HUDEP-2 (cell line): ENCODE measurements around the gene LHX6.

Experiments used
- DNase-seq, 76 experiments: peaks; one replicate each; lab custom pipeline; 2025; ENCODE audit not compliant: unreplicated experiment in 76 of 76; lab: John Stamatoyannopoulos, UW

LHX6 gene

DNA sequence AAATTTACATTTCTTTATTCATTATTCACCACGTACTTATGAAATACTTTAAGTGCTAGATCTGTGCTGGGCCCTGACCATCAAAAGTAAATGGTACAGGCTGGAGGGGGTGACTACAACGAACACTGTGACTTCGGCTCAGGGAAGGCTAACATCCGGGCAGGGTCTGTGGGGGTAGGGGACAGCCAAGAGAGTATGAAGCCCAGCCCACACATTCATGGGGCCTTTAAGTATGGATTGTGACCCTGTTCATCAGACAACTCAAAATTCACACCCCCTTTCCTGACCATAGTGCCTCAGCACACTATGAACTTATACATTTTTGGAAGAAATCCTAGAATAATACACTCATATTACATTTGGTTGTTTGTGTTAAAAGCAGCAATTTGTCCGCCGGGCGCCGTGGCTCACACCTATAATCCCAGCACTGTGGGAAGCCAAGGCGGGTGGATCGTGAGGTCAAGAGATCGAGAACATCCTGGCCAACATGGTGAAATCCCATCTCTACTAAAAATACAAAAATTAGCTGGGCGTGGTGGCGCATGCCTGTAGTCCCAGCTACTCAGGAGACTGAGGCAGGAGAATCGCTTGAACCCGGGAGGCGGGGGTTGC lies 35.7 kb downstream of the LHX6 start:
- no peak for DNase-seq

DNA sequence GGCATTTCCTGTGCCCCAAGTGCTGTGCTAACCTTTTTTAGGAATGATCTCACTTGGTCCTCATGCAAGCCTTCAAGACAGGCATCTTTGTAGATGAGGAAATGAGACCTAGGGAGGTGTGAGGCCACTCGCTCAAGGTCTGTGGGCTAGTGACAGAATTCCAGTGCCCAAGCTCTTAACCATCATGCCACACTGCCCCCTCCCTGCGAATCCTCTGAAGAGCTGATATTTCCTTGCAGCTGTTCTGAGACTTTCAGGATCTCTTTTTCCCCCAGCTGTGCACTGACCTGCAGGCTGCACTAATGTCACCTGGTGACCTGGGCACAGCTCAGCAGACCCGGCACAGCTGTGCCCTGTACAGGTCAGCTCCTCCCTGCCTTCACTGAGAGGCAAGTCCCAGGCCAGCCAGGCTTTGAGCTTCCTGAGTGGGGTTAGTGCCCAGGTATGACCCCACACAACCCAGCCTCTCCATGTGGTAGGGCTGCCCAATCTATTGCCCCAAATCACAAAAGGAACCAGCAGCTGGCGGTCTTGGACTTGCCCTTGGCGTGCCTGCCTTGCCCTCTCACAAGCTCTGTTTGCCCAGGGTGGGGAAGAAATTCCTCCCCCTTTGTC lies 36.4 kb downstream of the LHX6 start:
- DNase-seq: peak in 12 of 76 experiments; percentile 4 to 48 (median 18)

DNA sequence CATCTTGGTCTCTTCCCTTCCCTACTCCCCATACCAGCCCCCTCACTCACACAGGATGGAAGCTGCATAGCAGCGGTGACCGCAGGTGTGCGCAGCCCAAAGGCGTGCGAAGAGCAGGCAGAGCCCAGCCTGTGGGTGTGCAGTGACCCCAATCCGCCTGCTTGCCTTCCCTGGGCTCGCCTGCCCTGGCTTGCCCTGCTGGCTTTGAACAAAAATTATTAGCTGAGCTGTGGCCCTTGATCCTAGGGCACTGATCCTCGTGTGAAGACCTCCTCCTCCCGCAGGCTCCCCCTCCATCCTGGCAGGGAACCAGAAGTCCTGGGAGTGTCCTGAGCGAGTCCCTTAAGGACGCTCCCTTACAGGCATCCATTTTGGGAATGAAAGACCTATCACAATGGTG lies 37.2 kb downstream of the LHX6 start:
- no peak for DNase-seq

DNA sequence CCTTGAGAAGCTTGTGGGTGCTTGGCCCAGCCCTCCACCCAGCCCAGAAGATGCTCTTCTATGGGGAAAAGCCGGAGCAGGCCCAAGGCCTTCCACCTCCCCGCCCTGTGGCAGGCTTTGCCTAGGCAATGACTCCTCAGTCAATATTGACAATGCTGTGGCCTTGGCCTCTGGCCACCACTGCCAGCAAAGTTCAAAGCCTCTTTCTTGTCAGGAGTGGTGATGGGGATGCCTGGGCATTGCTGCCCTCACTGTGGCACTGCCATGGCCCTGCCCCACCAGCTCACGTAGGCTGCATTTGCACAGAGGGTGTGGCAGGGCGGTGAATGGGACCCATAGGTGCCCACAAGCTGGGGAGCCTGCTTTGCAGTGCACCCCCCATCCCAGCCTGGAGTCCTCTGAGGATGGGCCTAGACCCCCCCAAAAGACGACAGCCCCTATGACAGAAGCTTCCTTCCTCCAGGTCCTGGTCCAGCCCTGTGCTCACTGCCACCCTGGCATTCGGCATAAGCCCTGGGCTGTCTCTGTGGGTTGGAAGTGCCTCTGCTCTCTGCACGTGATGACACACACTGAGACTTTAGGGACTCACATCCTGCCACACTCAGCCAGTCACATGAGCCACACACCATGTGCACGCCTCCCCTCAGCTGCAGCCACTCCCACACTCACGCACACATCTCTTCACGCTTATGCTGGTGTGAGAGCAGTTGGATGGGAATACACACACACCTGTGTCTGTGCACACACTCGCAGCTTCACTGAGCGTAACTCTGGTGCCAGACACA lies 38.0 kb downstream of the LHX6 start:
- DNase-seq: no peak

DNA sequence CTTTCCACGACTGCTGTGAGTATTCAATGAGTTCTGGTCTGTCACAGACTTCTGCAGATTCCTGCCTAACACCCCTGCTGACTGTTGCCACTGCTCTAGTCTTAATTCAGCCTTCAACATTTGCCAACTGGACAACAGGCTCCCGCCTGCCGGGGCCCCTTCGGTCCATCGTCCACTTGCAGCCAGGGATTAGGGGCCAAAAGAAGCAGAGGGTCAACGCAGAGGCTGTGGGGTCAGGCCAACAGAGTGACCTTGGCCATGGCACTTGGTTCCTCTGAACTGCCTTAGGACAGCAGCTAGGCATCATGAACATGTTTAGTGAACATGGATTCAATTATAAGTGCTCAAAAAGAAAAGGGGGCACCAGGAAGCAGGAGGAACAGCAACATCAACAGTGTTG lies 40.4 kb downstream of the LHX6 start:
- no peak for DNase-seq

DNA sequence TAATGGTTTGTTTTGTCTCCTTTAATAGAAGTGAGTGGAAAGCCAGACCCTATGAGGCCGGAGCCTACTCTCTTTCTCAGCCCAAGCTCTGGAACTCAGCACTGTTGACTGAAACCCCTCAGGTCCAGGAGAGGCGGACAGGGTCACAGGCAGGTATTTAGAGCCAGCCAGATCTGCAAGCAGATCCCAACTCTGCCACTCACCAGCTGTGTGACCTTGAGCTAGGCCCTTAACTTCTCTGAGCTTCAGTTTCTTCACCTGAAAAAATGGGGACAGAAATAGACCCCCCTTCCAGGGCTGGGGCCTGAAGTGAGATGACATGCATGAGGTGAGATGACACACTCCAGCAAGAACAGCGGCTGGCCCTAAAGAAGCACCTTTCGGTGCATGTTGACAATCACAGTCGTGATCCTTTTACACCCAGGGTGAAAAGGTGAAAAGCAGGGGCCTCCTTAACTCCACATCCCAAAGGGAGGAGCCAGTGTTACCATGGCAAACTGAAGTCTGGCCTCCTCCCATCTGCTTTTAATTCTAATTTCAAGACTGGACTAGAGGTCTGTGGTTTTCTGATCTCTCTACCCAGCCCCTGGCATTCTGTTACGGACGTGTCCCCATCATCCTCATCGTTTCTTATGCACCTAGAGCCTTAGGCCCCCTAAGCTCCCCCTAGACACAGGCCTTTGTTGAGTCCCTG lies 41.8 kb downstream of the LHX6 start:
- DNase-seq: no peak

DNA sequence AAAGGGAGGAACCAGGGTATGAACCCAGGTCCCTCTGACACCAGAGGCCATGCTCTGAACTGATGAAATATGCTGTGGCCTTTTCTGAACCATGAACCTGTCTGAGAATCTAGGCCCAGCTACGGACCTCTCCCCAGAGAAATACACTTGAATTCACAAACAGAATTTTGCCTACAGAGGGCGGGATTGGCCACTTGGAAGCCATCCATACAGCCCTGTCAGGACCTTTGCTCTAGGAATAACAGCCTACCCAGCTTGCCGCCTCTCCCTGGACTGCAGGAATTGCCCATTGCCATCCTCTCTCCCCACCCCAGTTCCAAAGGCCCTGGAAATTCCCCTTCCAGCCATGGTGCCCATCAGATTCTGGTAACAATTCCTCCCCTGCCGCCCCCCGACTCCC lies 42.5 kb downstream of the LHX6 start:
- peak in 1 of 76 experiments; percentile 4 for DNase-seq

DNA sequence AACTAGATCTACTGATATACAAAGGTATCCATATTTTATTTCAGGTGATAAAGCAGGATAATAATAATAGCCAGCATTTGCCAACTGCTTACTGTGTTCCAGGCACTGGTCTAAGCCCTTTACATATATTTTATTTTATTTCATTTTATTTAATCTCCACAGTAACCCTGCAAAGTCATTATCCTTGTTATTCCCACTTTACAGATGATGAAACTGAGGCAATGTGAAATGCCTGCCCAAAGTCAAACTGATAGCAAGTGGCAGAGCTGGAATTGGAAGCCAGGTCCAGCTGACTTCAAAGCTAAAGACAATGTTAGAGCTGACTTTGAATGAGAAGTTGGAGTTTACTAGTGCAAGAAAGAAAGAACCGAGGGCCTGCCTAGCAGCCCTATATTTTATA lies 44.2 kb downstream of the LHX6 start:
- DNase-seq: no peak

DNA sequence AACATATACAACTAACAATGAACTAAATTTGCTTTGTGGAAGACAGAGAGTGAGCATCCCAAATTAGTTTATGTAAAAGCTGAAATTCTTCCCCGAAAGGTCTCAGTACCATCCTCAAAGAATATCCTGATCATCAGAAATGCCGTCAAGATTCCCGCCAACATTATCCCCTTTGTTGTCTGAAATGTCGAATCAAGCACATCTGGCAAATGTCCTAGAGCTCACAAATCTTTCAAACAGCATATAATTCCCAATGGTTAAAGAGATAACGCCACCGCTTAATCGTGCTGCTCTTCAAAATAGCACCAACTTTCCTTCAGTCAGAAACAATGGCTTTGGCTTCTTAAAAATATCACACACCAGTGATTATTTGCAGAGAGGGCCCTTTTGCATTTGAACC lies 45.3 kb downstream of the LHX6 start:
- no peak for DNase-seq

DNA sequence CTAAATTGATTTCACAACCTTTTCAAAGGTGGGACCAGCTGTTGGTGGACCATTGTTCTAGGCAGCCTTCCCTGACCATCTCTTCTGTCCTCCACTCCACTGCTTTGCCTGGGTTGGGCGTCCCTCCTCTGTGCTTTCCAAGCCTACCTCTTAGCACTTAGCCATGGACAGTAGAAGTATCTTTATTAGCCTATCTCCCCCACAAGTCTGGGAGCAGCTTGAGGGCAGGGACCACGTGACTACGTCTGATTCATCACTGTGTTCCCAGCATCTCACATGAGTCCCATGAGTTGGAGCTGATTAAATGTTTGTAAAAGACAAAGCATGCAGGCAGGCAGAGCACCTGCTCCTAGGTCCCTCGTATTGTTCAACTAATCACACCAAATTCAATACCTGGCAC lies 48.1 kb downstream of the LHX6 start:
- peak in 60 of 76 experiments; percentile 3 to 67 (median 40) for DNase-seq

DNA sequence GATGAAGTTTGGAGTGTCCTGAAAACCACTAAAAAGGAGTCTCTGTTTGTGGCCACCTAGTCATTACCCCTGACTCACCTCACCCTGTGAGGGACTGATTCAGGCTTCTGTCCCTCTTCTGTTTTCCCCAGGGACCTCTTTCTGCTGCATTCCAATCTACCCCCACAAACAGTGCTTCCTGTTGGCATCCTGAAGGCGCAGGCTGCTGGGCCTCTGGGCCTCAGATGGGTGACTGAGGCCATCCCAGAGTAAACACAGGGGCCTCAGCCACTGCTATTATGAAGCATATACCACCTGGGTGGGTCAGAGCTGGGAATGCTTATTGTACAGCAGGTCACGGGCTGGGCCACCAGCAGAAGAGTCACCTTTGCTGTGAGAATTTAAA lies 49.1 kb downstream of the LHX6 start:
- no peak for DNase-seq

DNA sequence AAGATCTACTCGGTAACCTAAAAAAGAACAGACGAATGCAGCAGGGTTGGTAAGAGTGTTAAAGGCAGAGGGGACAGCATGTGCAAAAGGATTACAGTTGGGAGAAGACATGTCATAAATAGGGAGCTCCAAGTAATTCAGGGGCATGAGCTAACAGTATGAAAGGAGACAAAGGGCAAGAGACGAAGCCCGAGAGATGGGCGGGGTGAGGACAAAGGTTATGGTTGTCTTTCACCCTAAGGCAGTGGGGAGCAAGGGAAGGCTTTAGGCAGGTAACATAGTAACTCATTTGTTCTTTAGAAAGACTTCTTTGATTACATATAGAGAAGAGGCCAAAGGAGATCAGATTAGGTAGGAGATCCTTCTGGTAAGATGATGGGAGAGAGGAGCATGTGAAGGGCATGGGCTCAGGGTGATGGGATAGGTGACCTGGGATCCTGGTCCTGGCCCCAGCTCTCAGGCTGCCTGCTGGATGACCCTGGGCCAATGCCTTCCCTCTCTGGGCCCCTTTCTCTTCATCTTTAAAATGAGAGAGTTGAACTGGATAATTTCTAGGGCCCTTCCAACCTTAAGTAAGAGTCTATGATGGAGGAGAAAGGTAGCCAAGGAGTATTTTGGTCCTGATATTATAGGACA lies 49.6 kb downstream of the LHX6 start:
- DNase-seq: no peak

DNA sequence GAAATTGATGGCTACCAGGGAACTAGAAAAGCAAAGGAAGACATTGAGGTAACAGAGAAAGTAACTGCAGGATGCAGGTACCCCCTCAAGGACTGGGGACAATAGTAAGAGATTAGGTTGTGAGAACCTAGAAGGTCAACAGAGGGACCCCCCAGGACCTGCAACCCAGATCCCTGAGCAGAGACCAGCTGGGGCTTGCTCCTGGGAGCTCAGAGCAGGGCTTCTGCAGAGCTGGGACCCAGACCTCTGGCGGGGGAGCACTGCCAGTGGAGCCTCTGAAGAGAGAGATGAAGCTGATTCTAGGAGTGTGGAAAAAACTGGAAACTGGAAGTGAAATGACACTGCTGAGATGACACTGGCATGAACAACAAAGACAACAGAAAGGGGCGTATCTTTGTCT lies 51.8 kb downstream of the LHX6 start:
- no peak for DNase-seq

DNA sequence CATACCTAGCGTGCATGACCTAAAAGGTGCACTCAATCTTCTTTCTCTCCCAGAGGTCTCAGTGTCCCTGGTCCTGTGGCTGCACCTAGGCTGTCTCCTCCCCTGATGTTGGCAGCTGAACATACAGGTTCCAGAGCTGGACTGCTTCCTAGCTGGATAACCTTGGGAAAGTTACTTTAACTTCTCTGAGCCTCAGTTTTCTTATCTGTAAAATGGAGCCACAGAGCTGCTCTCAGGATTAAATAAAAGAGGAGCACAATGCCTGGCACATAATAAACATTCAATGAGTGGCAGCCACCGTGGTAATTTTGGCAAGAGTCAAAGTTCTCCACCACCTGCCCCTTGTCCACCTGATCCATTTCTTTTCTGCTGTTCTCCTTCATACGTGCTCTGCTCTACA lies 55.1 kb downstream of the LHX6 start:
- no peak for DNase-seq

DNA sequence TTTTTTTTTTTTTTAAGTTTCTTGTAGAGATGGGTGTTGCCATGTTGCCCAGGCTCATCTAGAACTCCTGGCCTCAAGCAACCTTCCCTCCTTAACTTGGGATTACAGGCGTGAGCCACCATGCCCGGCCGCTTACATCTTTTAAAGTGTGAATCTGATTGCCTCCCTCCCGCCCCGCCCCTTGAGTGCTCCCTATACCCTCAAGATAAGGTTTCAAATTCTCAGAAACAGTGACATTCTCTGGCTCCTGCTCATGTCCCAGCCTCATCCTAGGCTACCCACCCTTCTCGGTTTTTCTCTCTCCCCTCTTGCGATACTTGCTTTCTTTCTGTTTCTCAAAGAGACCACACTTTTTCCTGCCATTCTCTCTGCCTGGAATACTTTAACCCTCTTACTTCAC lies 56.6 kb downstream of the LHX6 start:
- DNase-seq: peak in 47 of 76 experiments; percentile 7 to 65 (median 36)

DNA sequence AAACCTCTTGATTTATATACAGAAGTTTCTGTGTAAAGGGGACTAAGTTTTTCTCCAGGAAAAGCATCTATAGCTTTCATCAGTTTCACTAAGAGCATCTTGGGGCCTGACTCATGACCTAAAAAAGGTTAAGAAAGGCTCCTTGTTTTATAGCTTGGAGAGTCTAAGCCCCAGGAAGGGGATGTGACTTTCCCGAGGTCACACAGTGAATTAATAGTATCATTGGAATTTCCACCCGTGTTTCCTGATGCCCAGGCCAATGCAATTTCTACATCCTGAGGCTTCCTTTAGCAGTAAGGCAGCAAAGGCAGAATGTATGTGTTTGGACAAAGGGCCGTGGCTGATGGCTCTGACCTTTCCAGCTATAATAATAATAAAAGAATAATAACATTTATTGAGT lies 60.4 kb downstream of the LHX6 start:
- no peak for DNase-seq

DNA sequence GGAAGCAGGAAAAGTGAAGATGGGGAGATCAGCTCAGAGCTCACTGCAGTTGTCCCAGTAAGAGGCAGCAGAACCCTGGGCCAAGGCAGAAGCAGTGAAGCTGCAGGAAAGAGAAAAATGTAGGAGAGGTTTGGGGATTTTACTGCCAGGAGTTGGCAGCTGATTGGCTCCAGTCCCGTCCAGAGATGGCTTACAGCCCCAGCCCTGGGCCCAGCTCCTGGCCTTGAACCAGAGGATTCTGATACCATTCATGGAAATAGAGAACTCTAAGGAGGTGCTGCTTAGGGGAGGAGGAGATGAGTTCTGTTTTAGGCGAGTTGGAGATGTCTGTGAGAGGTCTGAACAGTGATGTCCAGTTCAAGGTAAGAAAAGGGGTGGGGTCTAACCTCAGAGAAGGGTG lies 64.5 kb downstream of the LHX6 start:
- no peak for DNase-seq

DNA sequence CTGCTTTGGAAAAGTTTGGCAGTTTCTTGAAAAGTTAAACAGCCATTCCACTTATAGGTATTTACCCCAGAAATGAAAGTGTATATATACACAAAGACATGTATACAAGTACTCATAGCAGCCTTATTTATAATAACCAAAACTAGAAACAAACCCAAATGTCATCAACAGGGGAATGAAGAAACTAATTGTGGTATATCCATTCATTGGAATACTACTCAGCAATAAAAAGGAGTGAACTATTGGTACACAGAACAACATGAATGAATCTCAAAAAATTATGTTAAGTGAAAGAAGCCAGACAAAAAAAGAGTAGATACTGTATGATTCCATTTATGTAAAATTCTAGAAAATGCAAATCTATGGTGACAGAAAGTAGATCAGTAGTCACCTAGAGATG lies 66.3 kb downstream of the LHX6 start:
- no peak for DNase-seq

DNA sequence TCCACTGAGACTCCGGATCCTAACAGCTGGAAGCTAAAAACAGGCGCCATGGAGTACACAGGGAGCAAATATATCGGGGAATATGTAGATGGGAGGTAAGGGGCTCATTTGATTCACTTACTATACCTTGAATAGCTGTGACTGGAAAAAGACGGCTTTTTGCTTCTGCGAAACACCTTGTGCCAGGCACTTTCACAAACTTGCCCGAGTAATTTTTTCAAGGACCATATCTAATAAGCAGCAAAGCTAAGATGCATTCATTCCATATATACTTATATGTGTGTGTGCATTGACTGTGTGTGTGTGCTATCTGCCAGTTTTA lies 68.9 kb downstream of the LHX6 start:
- DNase-seq: no peak

DNA sequence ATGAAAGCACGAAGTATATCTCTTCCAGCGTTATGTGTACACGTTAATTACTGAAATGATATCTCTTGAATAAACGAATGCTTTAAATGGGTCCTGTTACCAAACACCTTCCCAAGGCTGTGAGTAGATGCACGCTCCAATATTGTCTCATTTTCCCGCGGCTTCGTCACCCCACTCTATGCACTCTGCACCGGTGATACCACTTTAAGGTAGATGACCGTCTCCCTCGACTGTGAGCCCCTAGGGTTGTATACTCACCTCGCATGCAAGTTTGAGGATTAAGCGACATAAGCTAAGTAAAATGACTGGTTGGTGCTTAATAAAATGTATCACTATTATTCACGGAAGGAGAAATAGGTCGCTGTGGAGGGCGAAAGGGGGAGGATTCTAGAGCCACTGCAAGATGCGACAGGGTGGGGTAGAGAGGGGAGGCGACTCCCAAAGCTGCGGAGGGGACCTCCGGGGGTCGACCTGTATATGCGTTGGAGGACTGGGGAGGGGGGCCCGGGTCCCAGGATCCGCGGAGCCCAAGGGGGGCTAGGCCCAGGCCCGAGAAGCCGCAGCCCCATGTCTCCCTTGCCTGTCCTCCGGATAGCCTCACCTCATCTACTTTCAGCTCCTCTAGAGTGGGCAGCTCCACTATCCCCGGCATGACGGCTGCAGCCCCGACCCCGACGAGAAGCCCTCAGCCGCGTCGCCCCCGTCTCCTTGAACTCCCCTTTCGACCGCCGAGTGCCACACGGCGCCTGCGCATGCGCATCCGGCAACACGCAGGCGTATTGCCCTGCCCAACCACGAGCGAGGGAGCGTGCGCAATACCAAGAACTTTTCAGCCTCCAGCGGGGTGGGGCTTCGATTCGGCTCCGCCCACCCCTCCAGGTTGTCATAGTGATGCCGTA lies 69.5 kb downstream of the LHX6 start, which contains the start of the genes MORN5 and NDUFA8:
MORN5 (plus strand) TSS at position 883 of the 899 bp plus-strand sequence. CDS start 65 bp downstream, outside the sequence.
NDUFA8 (minus strand) TSS at position 754 of the 899 bp plus-strand sequence; CDS start at position 652, 102 bp downstream.
- peak; percentile 34 to 97 (median 92) for DNase-seq
